Vagina (tissue), 2 donors: ENCODE results near the gene SEPTIN6.

Experiments
- POLR2A ChIP-seq, 2 donors: fragments of 450-650 bp; IDR thresholded peaks; one replicate each; pipeline ENCODE4 v1.6.1; 2017; ENCODE audit warnings: antibody characterized with exemption in 2 of 2, mild to moderate bottlenecking in 2 of 2, moderate library complexity in 2 of 2
- POLR2AphosphoS5 ChIP-seq, 2 donors: sonication (generic); formaldehyde crosslinking; IDR thresholded peaks; one replicate each; pipeline ENCODE4 v1.9.0; 2017; ENCODE audit warnings: antibody characterized with exemption in 2 of 2, mild to moderate bottlenecking in 2 of 2, low read depth in 1 of 2; ENCODE audit not compliant: insufficient read depth in 1 of 2
- TF ChIP-seq, protein P1 (sequence below), 3 experiments: fragments of 450-650 bp in 2 of 3; fragments of 200-600 bp in 1 of 3; sonication (generic) in 1 of 3; IDR thresholded peaks; one replicate each; pipeline ENCODE4 v1.5.1; 2017 to 2019; ENCODE audit warnings: antibody characterized with exemption in 3 of 3, mild to moderate bottlenecking in 2 of 3, moderate library complexity in 2 of 3

DNA sequence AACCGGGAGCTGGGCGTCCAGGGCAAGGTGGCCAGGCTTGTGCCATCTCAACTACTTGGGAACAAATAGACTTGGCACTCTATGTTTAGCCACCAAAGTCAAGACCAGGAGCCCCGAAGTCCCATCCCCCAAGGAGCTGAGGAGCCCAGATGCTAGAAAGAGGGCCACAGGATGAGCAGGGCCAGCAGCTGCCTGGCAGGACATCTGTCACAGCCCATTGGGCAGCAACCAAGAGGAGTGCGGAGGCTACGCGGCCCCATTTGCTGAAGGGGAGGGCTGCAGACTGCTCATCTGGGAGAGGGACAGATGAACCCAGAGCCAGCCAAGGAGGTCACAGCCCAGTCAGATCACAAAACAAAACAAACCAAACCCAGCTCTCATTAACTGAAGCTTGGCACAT, 42.5 kb upstream of the SEPTIN6 start:
- TF ChIP-seq, protein P1, sequence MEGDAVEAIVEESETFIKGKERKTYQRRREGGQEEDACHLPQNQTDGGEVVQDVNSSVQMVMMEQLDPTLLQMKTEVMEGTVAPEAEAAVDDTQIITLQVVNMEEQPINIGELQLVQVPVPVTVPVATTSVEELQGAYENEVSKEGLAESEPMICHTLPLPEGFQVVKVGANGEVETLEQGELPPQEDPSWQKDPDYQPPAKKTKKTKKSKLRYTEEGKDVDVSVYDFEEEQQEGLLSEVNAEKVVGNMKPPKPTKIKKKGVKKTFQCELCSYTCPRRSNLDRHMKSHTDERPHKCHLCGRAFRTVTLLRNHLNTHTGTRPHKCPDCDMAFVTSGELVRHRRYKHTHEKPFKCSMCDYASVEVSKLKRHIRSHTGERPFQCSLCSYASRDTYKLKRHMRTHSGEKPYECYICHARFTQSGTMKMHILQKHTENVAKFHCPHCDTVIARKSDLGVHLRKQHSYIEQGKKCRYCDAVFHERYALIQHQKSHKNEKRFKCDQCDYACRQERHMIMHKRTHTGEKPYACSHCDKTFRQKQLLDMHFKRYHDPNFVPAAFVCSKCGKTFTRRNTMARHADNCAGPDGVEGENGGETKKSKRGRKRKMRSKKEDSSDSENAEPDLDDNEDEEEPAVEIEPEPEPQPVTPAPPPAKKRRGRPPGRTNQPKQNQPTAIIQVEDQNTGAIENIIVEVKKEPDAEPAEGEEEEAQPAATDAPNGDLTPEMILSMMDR (IDR thresholded peaks at IDR 0.05) = no peak
- no peak for TF ChIP-seq POLR2A (IDR thresholded peaks at IDR 0.05)
- TF ChIP-seq POLR2AphosphoS5 (IDR thresholded peaks at IDR 0.05; ENCODE audit: insufficient read depth in 1 of 2, low read depth in 1 of 2) = no peak
